Lower lobe of right lung (tissue), 2 donors: Measurements from ENCODE around the gene PCGF3. TPM values are rescaled to one million over a fixed set of nuclear protein-coding genes. Genes with fewer than 3 reads are reported as not detected.
A peak's percentile ranks its signal among the peaks of the same experiment; 100 is the strongest.

Experiments
- ATAC-seq, 2 donors: fragments of 200-7000 bp; cut with Tn5 transposase; one replicate each; pipeline ENCODE4 v1.9.1; 2020 to 2022; ENCODE audit warnings: mild to moderate bottlenecking in 2 of 2, moderate library complexity in 2 of 2
- DNase-seq: peaks from one replicate; pipeline ENCODE4 v3.0.0-alpha.2; 2020
- H3K27ac ChIP-seq: fragments of 200-600 bp; one replicate; pipeline ENCODE4 v1.8.0; 2022
- H3K27me3 ChIP-seq: fragments of 200-600 bp; one replicate; pipeline ENCODE4 v1.8.0; 2022; ENCODE audit warnings: low read depth
- H3K36me3 ChIP-seq: fragments of 200-600 bp; one replicate; pipeline ENCODE4 v1.8.0; 2022; ENCODE audit warnings: mild to moderate bottlenecking
- H3K4me1 ChIP-seq: fragments of 200-600 bp; one replicate; pipeline ENCODE4 v1.8.0; 2022
- H3K4me3 ChIP-seq: fragments of 200-600 bp; one replicate; pipeline ENCODE4 v1.8.0; 2022; ENCODE audit warnings: mild to moderate bottlenecking
- H3K9me3 ChIP-seq: fragments of 200-600 bp; one replicate; pipeline ENCODE4 v1.8.0; 2022
- CTCF ChIP-seq: fragments of 200-600 bp; IDR thresholded peaks from one replicate; pipeline ENCODE4 v1.8.0; 2022; ENCODE audit warnings: antibody characterized with exemption, mild to moderate bottlenecking
- intact Hi-C: fragments of 100-400 bp; cut with DNase I; formaldehyde crosslinking; loops from one replicate; pipeline ENCODE4 v1.11.0; 2022
- total RNA-seq: library from RNA; stranded (reverse); fragmentation: NEBNext Ultra II Directional; extraction: Animal tissue kit (Norgen Biotek cat#: 25700); gene quantifications from one replicate; pipeline ENCODE4 v1.2.1, GENCODE V29; 2021
- donor health status: DM: no; HTN: yes; CAD: no; lungs with severe emphysema.

Gene PCGF3
- total RNA-seq, 1 donor from 2014 or later = 44.8 TPM

GRCh38 chr4:768995-769394 is 63.4 kb downstream of the PCGF3 start:
- TF ChIP-seq CTCF = no peak
- Histone ChIP-seq H3K27ac (no peak overlapping the region), H3K4me3 (no peak overlapping the region), H3K4me1 (peaks cover 17% of the 10 kb centered on the region), H3K36me3 (peaks cover 83% of the 10 kb centered on the region), H3K27me3 (no peaks in the 10 kb centered on the region), H3K9me3 (no peaks in the 10 kb centered on the region)
- intact Hi-C loops = no loop called here
- no peak for ATAC-seq
- peak; percentile 38 for DNase-seq

GRCh38 chr4:769511-769910 is 63.9 kb downstream of the PCGF3 start:
- no peak overlapping the region for H3K27ac ChIP-seq
- no peaks in the 10 kb centered on the region for H3K27me3 ChIP-seq
- peaks cover 78% of the 10 kb centered on the region for H3K36me3 ChIP-seq
- peaks cover 17% of the 10 kb centered on the region for H3K4me1 ChIP-seq
- no peaks in the 10 kb centered on the region for H3K9me3 ChIP-seq
- intact Hi-C loops = no loop called here
- DNase-seq = peak; percentile 14
- TF ChIP-seq CTCF = no peak
- no peak overlapping the region for H3K4me3 ChIP-seq
- ATAC-seq = no peak

GRCh38 chr4:770022-770421 is 64.4 kb downstream of the PCGF3 start:
- no peak for TF ChIP-seq CTCF
- no peak overlapping the region for H3K4me3 ChIP-seq
- peaks cover 19% of the 10 kb centered on the region for H3K4me1 ChIP-seq
- no peaks in the 10 kb centered on the region for H3K9me3 ChIP-seq
- H3K27me3 ChIP-seq = no peaks in the 10 kb centered on the region
- no peak overlapping the region for H3K27ac ChIP-seq
- intact Hi-C loops = no loop called here
- H3K36me3 ChIP-seq = peaks cover 77% of the 10 kb centered on the region
- DNase-seq (peak; percentile 23), ATAC-seq (no peak)

GRCh38 chr4:771464-771863 is 65.8 kb downstream of the PCGF3 start:
- intact Hi-C loops = no loop called here
- TF ChIP-seq CTCF = no peak
- H3K36me3 ChIP-seq = peaks cover 77% of the 10 kb centered on the region
- H3K4me3 ChIP-seq = no peak overlapping the region
- no peaks in the 10 kb centered on the region for H3K9me3 ChIP-seq
- peaks cover 19% of the 10 kb centered on the region for H3K4me1 ChIP-seq
- ATAC-seq (no peak), DNase-seq (peak; percentile 38)
- no peaks in the 10 kb centered on the region for H3K27me3 ChIP-seq
- H3K27ac ChIP-seq = no peak overlapping the region

- H3K27ac ChIP-seq = no peak overlapping the region
- intact Hi-C loops = no loop called here
- H3K36me3 ChIP-seq = peaks cover 77% of the 10 kb centered on the region
- no peaks in the 10 kb centered on the region for H3K9me3 ChIP-seq
- no peak for TF ChIP-seq CTCF
- DNase-seq (no peak), ATAC-seq (peak in 1 of 2 donors; percentile 38)
- H3K4me3 ChIP-seq = no peak overlapping the region
- peaks cover 19% of the 10 kb centered on the region for H3K4me1 ChIP-seq
- no peaks in the 10 kb centered on the region for H3K27me3 ChIP-seq
Observed at GRCh38 chr4:772118-772517, 66.5 kb downstream of the PCGF3 start.

GRCh38 chr4:772776-773175 is 67.1 kb downstream of the PCGF3 start:
- no peak overlapping the region for H3K27ac ChIP-seq
- H3K36me3 ChIP-seq = peaks cover 77% of the 10 kb centered on the region
- no peaks in the 10 kb centered on the region for H3K27me3 ChIP-seq
- H3K4me1 ChIP-seq = peaks cover 19% of the 10 kb centered on the region
- ATAC-seq (peak; percentile 5 to 30), DNase-seq (peak; percentile 15)
- TF ChIP-seq CTCF = no peak
- no peaks in the 10 kb centered on the region for H3K9me3 ChIP-seq
- no peak overlapping the region for H3K4me3 ChIP-seq
- intact Hi-C loops = no loop called here
